ENCODE measurements around the gene ZCCHC3.
"Not testable (repeated sequence)": the region's sequence is repeated elsewhere in the genome, so short reads cannot be mapped to it uniquely, and the experiment has no call there.

The ZCCHC3 gene

GRCh38 chr20:297098-297924 lies at the start of gene ZCCHC3:
ZCCHC3 (plus strand) TSS chr20:297570; CDS start chr20:297587, 17 bp downstream.
- DNase-seq = peak; percentile 92

- no peak for DNase-seq
These were observed 46.0 kb upstream of the ZCCHC3 start for GRCh38 chr20:251354-251753.

- no peak for DNase-seq
These were observed 44.6 kb upstream of the ZCCHC3 start for GRCh38 chr20:252801-253200.

- not testable (repeated sequence) for DNase-seq
These were observed 43.9 kb upstream of the ZCCHC3 start for GRCh38 chr20:253447-253846.

GRCh38 chr20:257419-257818 lies 40.0 kb upstream of the ZCCHC3 start, which contains the start of gene DEFB132:
DEFB132 (plus strand) TSS chr20:257724; CDS start chr20:257779, 55 bp downstream.
- no peak for DNase-seq

- DNase-seq = no peak
These were observed 39.0 kb upstream of the ZCCHC3 start for GRCh38 chr20:258269-258858.

- no peak for DNase-seq
These were observed 38.4 kb upstream of the ZCCHC3 start for GRCh38 chr20:258963-259362.

- DNase-seq = no peak
These were observed 37.4 kb upstream of the ZCCHC3 start for GRCh38 chr20:259981-260380.

GRCh38 chr20:263701-264100 lies 33.7 kb upstream of the ZCCHC3 start:
- no peak for DNase-seq

GRCh38 chr20:266596-267562 lies 30.5 kb upstream of the ZCCHC3 start:
- peak; percentile 82 for DNase-seq

- DNase-seq = no peak
These were observed 26.9 kb upstream of the ZCCHC3 start for GRCh38 chr20:270517-270916.

GRCh38 chr20:271069-271468 lies 26.3 kb upstream of the ZCCHC3 start:
- DNase-seq = no peak

GRCh38 chr20:271528-271927 lies 25.8 kb upstream of the ZCCHC3 start:
- DNase-seq = no peak

- DNase-seq = no peak
These were observed 24.7 kb upstream of the ZCCHC3 start for GRCh38 chr20:272718-273117.

GRCh38 chr20:273884-274283 lies 23.5 kb upstream of the ZCCHC3 start:
- DNase-seq = no peak

GRCh38 chr20:275791-276190 lies 21.6 kb upstream of the ZCCHC3 start:
- no peak for DNase-seq

GRCh38 chr20:276620-277495 lies 20.5 kb upstream of the ZCCHC3 start:
- no peak for DNase-seq

- no peak for DNase-seq
These were observed 19.9 kb upstream of the ZCCHC3 start for GRCh38 chr20:277496-277781.

- no peak for DNase-seq
These were observed 19.2 kb upstream of the ZCCHC3 start for GRCh38 chr20:278181-278580.

- no peak for DNase-seq
These were observed 18.5 kb upstream of the ZCCHC3 start for GRCh38 chr20:278607-279571.

- DNase-seq = no peak
These were observed 13.2 kb upstream of the ZCCHC3 start for GRCh38 chr20:284172-284571.
